OCI-LY1 (cell line): ENCODE results near the gene PCBP3.

Experiments
- H2AFZ ChIP-seq: fragments of 200-600 bp; sonication (generic), shearing (Covaris generic); 2 replicates; pipeline ENCODE4 v1.6.0; 2014; ENCODE audit warnings: antibody characterized with exemption, mild to moderate bottlenecking, low read length
- H3F3A ChIP-seq: fragments of 200-600 bp; sonication (generic), shearing (Covaris generic); 2 replicates; pipeline ENCODE4 v1.6.0; 2014; ENCODE audit warnings: mild to moderate bottlenecking, antibody characterized with exemption, low read length, moderate library complexity; ENCODE audit not compliant: insufficient read depth
- H3K27ac ChIP-seq: fragments of 200-600 bp; sonication (generic); 2 replicates; pipeline ENCODE4 v1.5.1; 2014; ENCODE audit warnings: low read length, mixed run types, mild to moderate bottlenecking, low read depth; ENCODE audit not compliant: poor library complexity, severe bottlenecking
- H3K27me3 ChIP-seq: fragments of 200-600 bp; sonication (generic); 2 replicates; pipeline ENCODE4 v1.6.0; 2014; ENCODE audit warnings: antibody characterized with exemption, mild to moderate bottlenecking, low read length, moderate library complexity; ENCODE audit not compliant: insufficient read depth
- H3K36me3 ChIP-seq: fragments of 200-600 bp; sonication (generic); 2 replicates; pipeline ENCODE4 v1.6.1; 2014; ENCODE audit warnings: mild to moderate bottlenecking, antibody characterized with exemption, low read length, moderate library complexity, mixed read lengths; ENCODE audit not compliant: insufficient read depth
- H3K4me1 ChIP-seq: fragments of 200-600 bp; sonication (generic); 2 replicates; pipeline ENCODE4 v1.5.1; 2014; ENCODE audit warnings: mild to moderate bottlenecking, low read length, moderate library complexity; ENCODE audit not compliant: insufficient read depth, severe bottlenecking
- H3K4me2 ChIP-seq: fragments of 200-600 bp; sonication (generic), shearing (Covaris generic); 2 replicates; pipeline ENCODE4 v1.6.1; 2014; ENCODE audit warnings: low read length
- H3K4me3 ChIP-seq: fragments of 200-600 bp; sonication (generic); 2 replicates; pipeline ENCODE4 v1.5.1; 2014; ENCODE audit warnings: low read length, low read depth, mild to moderate bottlenecking, mixed read lengths; ENCODE audit not compliant: poor library complexity, severe bottlenecking
- H3K79me2 ChIP-seq: fragments of 200-600 bp; shearing (Covaris generic); 2 replicates; pipeline ENCODE4 v1.6.1; 2016; ENCODE audit warnings: mixed run types, low read length, mixed read lengths; ENCODE audit not compliant: insufficient read depth
- H3K9ac ChIP-seq: fragments of 200-600 bp; sonication (generic), shearing (Covaris generic); 2 replicates; pipeline ENCODE4 v1.6.1; 2014; ENCODE audit warnings: mild to moderate bottlenecking, low read length, mixed read lengths
- H3K9me2 ChIP-seq: fragments of 200-600 bp; sonication (generic), shearing (Covaris generic); 2 replicates; pipeline ENCODE4 v1.6.1; 2014; ENCODE audit warnings: low read depth, mild to moderate bottlenecking, low read length, mixed read lengths
- H3K9me3 ChIP-seq: fragments of 200-600 bp; shearing (Covaris generic); 2 replicates; pipeline ENCODE4 v1.6.1; 2014; ENCODE audit warnings: low read length, mixed read lengths
- H4K20me1 ChIP-seq: fragments of 200-600 bp; sonication (generic), shearing (Covaris generic); 2 replicates; pipeline ENCODE4 v1.6.0; 2016; ENCODE audit warnings: mild to moderate bottlenecking, low read length; ENCODE audit not compliant: insufficient read depth
- EZH2 ChIP-seq: fragments of 200-600 bp; sonication (generic), shearing (Covaris generic); IDR thresholded peaks from 2 replicates; pipeline ENCODE4 v1.8.0; 2017; ENCODE audit warnings: borderline replicate concordance, mixed run types, mild to moderate bottlenecking, antibody characterized with exemption, low read length, moderate library complexity, mixed read lengths
- TF ChIP-seq, protein P1 (sequence below): fragments of 200-600 bp; sonication (generic), shearing (Covaris generic); IDR thresholded peaks from 2 replicates; pipeline ENCODE4 v1.5.1; 2017; ENCODE audit warnings: mild to moderate bottlenecking, antibody characterized with exemption, low read length, moderate library complexity, mixed read lengths

Gene PCBP3

GRCh38 chr21:45642122-45642813 lies 1.3 kb upstream of the PCBP3 start:
- H3K4me3 ChIP-seq = no peak overlapping the region
- H3K27ac ChIP-seq = no peak overlapping the region
- no peaks in the 10 kb centered on the region for H3K27me3 ChIP-seq
- H3F3A ChIP-seq = no peaks in the 10 kb centered on the region
- H3K9me3 ChIP-seq = no peaks in the 10 kb centered on the region
- no peaks in the 10 kb centered on the region for H4K20me1 ChIP-seq
- H3K9me2 ChIP-seq = no peaks in the 10 kb centered on the region
- no peak for TF ChIP-seq EZH2
- TF ChIP-seq, protein P1, sequence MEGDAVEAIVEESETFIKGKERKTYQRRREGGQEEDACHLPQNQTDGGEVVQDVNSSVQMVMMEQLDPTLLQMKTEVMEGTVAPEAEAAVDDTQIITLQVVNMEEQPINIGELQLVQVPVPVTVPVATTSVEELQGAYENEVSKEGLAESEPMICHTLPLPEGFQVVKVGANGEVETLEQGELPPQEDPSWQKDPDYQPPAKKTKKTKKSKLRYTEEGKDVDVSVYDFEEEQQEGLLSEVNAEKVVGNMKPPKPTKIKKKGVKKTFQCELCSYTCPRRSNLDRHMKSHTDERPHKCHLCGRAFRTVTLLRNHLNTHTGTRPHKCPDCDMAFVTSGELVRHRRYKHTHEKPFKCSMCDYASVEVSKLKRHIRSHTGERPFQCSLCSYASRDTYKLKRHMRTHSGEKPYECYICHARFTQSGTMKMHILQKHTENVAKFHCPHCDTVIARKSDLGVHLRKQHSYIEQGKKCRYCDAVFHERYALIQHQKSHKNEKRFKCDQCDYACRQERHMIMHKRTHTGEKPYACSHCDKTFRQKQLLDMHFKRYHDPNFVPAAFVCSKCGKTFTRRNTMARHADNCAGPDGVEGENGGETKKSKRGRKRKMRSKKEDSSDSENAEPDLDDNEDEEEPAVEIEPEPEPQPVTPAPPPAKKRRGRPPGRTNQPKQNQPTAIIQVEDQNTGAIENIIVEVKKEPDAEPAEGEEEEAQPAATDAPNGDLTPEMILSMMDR = no peak
- H3K9ac ChIP-seq = no peak overlapping the region
- no peaks in the 10 kb centered on the region for H3K36me3 ChIP-seq
- H3K79me2 ChIP-seq = no peaks in the 10 kb centered on the region
- H2AFZ ChIP-seq = no peak overlapping the region
- peaks cover 4% of the 10 kb centered on the region for H3K4me1 ChIP-seq
- H3K4me2 ChIP-seq = no peak overlapping the region

GRCh38 chr21:45644041-45644906 lies 749 bp downstream of the PCBP3 start:
- H3K4me1 ChIP-seq = peaks cover 4% of the 10 kb centered on the region
- no peak overlapping the region for H2AFZ ChIP-seq
- H3K27ac ChIP-seq = no peak overlapping the region
- TF ChIP-seq, protein P1 = no peak
- no peak for TF ChIP-seq EZH2
- H3K9me2 ChIP-seq = no peaks in the 10 kb centered on the region
- H3K36me3 ChIP-seq = no peaks in the 10 kb centered on the region
- H3F3A ChIP-seq = no peaks in the 10 kb centered on the region
- no peaks in the 10 kb centered on the region for H4K20me1 ChIP-seq
- H3K9ac ChIP-seq = no peak overlapping the region
- H3K79me2 ChIP-seq = no peaks in the 10 kb centered on the region
- no peak overlapping the region for H3K4me2 ChIP-seq
- no peaks in the 10 kb centered on the region for H3K27me3 ChIP-seq
- no peaks in the 10 kb centered on the region for H3K9me3 ChIP-seq
- H3K4me3 ChIP-seq = no peak overlapping the region

DNA sequence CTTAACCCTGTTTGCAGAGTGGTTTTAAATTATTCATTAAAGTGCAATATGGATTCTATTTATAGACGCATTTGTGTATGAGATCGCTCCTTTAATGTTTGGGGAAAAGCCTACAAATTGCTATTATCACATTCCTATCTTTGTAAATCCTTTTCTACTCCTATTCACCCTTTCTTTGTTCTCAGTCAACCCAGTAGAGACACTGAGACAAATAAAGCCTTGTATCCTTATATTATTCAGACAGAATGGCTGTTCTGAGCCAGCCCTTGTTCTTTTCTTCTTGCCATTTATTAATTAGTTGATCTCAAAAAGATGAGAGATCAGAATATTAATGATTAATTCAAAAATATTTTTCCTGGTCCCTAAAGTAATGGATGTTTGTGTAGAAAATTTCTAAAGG lies 8.4 kb downstream of the PCBP3 start:
- Histone ChIP-seq H3K27ac (no peak overlapping the region), H3K9me2 (no peaks in the 10 kb centered on the region), H2AFZ (no peak overlapping the region), H3K27me3 (no peaks in the 10 kb centered on the region), H3K79me2 (no peaks in the 10 kb centered on the region), H3K4me2 (no peak overlapping the region), H3K9me3 (no peaks in the 10 kb centered on the region), H3K4me1 (no peaks in the 10 kb centered on the region), H3K4me3 (no peak overlapping the region), H3K36me3 (no peaks in the 10 kb centered on the region), H3F3A (no peaks in the 10 kb centered on the region), H4K20me1 (no peaks in the 10 kb centered on the region), H3K9ac (no peak overlapping the region)
- TF ChIP-seq, protein P1 = no peak
- no peak for TF ChIP-seq EZH2
